Measurements from ENCODE around the gene XIRP1. TPM values are rescaled to one million over a fixed set of nuclear protein-coding genes. Genes with fewer than 3 reads are reported as not detected.

The XIRP1 gene
- total RNA-seq, 4 donors from 2014 or later = 0.40 TPM; not detected in 3

DNA sequence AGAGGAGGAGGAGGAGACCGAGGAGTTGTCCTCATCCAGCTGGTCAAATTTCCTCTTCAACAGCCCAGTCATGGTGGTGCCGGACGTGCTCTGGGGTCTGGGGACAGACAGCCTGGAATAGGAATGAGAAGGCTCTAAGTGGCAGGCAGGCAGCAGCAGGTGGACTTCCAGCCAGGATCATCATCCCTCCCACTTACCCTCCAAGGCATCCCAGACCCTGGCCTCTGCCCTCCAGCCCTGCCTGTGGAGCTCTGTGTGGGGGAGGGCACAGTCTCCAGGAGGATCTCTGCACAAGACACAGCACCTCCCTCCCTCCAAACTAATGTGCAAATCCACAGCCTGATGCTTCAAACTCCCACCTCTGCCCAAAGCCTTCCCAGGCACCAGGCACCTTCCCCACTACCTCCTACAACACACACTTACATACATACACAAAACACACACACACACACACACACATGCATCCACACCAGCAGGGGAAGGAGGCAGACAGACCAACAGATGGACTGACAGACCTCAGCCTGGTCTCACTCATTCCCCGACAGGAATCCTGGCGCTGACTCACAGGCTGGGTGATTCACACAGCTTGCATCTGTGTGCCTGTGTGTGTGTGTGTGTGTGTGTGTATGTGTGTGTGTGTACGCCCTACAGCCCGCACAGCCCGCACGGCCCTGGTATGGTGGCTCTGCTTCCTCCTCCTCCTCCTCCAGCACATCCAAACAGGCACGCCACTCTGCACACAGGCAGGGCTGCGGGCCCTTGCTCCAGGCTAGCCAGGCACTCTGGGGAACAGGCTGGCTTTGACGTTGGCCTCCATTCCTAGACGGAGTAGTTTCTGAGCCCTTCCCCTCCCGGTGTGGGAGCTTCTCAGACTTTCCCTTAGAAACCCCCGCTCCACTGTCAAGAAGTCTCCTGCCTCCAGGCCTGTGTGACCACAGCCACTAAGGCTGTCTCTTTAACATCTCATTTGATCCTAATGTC, 45.5 kb downstream of the XIRP1 start:
- peaks cover 0 to 48% of the 10 kb centered on the region in 2 donors for H3K36me3 ChIP-seq
- no peaks in the 10 kb centered on the region for H3K27me3 ChIP-seq
- peak; percentile 68 for ATAC-seq
- H3K27ac ChIP-seq = peak overlapping the region; percentile 52 to 100 (median 99)
- peak overlapping the region in 1 of 2 donors; percentile 18 for H3K4me3 ChIP-seq
- TF ChIP-seq POLR2A (IDR thresholded peaks at IDR 0.05) (no peak), POLR2AphosphoS5 (IDR thresholded peaks at IDR 0.05) (peak; percentile 76), EP300 (IDR thresholded peaks at IDR 0.05) (no peak)
- WGBS, 2 donors (ENCODE audit: low coverage in 1 of 2) = 0 to 10% methylated on average over 5 to 11 of the region's 15 CpGs
- H3K9me3 ChIP-seq = no peaks in the 10 kb centered on the region
- peaks cover 11 to 95% (median 66%) of the 10 kb centered on the region in 3 donors for H3K4me1 ChIP-seq

DNA sequence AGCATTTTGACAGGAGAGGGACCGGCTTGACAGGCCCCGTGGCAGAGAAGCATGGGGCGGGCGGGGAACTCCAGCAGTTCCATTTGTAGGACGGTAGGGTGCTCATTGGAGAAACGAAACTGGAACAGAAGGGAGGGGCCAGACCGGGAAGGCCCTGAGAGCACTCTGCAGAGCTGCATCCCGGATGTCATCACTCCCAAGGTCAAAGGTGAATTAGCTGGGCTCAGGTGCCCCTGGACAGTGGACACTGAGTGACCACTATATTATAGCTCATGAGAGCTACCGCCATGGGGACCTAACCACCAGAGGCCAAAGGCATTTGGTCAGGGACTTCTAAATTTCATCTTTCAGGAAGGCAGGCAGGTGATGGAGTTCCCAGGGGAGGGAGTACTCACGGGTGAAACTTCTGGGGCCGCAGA, 46.3 kb downstream of the XIRP1 start:
- Histone ChIP-seq H3K27ac (peak overlapping the region in 3 of 4 donors; percentile 98 to 100 (median 100)), H3K4me1 (peaks cover 17 to 95% (median 66%) of the 10 kb centered on the region in 3 donors), H3K9me3 (no peaks in the 10 kb centered on the region), H3K4me3 (no peak overlapping the region), H3K36me3 (peaks cover 0 to 56% of the 10 kb centered on the region in 2 donors), H3K27me3 (no peaks in the 10 kb centered on the region)
- TF ChIP-seq POLR2AphosphoS5 (IDR thresholded peaks at IDR 0.05) (no peak), POLR2A (IDR thresholded peaks at IDR 0.05) (no peak)
- TF ChIP-seq, protein P1, sequence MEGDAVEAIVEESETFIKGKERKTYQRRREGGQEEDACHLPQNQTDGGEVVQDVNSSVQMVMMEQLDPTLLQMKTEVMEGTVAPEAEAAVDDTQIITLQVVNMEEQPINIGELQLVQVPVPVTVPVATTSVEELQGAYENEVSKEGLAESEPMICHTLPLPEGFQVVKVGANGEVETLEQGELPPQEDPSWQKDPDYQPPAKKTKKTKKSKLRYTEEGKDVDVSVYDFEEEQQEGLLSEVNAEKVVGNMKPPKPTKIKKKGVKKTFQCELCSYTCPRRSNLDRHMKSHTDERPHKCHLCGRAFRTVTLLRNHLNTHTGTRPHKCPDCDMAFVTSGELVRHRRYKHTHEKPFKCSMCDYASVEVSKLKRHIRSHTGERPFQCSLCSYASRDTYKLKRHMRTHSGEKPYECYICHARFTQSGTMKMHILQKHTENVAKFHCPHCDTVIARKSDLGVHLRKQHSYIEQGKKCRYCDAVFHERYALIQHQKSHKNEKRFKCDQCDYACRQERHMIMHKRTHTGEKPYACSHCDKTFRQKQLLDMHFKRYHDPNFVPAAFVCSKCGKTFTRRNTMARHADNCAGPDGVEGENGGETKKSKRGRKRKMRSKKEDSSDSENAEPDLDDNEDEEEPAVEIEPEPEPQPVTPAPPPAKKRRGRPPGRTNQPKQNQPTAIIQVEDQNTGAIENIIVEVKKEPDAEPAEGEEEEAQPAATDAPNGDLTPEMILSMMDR (IDR thresholded peaks at IDR 0.05) = peak in 3 of 4 experiments; percentile 23 to 43 (median 36)
- WGBS, 2 donors (ENCODE audit: low coverage in 1 of 2) = 36% methylated on average over 9 of the region's 11 CpGs; no CpG with 5 or more reads in 1 of the 2 donors
- ATAC-seq = peak; percentile 11

DNA sequence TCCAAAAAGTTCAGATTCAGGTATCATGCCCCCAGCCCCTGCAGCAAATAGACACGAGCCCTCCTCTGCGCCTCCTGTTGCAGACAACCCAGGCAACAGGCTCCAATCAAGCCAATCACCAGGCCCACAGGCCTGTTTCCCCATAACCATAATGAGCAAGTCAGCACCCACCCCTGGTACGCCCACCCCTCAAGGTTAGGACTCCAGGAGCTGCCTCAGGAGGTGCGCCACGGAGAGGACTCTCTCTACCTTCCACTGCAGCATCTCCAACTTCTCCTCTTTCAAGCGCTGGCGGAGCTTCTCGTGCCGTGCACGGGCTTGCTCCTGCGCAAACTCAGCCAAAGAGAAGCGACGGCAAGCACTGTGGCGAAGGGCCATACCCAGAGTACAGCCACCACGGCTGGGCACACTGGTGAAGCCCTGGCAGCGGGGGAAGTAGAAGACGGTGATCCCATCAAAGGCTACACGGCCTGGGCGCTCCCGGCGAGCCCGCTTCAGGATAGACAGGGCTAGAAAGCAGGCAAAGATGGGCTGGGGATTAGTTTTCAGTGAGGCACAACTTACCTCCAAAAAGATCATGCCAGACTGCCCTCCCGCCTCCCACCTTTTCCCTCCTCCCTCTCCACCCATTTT, 47.5 kb downstream of the XIRP1 start:
- Histone ChIP-seq H3K36me3 (peaks cover 0 to 67% of the 10 kb centered on the region in 2 donors), H3K9me3 (no peaks in the 10 kb centered on the region), H3K27ac (no peak overlapping the region), H3K4me3 (no peak overlapping the region), H3K4me1 (peaks cover 17 to 95% (median 67%) of the 10 kb centered on the region in 3 donors), H3K27me3 (no peaks in the 10 kb centered on the region)
- no peak for ATAC-seq
- WGBS, 2 donors (ENCODE audit: low coverage in 1 of 2) = 82 to 93% methylated on average over 2 to 6 of the region's 23 CpGs
- TF ChIP-seq, protein P1 (IDR thresholded peaks at IDR 0.05) = no peak

DNA sequence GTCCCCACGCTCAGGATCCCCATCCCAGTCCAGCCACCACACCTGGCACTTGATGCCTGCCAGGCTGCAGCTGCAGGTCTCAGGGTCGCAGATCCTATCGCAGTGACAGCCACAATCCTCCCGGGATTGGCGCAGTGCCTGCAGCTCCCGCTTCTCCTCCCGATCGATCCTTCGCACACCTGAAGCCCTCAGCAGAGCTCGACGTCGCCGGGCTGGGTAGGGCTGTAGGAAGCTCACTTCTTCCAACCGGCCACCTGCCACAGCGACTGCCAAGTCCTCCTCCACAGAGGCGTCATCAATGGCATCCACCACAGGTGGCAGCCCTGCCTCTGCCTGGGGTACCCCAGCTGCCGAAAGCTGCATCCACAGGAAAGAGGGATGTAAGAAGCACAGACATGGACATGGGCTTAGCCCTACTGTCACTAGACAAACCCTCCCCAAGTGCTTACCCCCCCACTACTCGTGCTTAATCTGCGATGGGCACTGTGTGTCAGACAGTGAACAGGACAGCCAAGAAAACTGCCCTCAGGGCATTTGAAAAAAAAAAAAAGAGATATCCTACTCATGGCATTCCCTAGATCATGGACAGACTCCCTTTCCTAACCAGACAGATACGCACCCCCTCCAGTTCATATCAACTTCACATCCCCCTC, 48.2 kb downstream of the XIRP1 start:
- no peaks in the 10 kb centered on the region for H3K27me3 ChIP-seq
- H3K4me1 ChIP-seq = peaks cover 13 to 95% (median 60%) of the 10 kb centered on the region in 3 donors
- ATAC-seq = no peak
- no peaks in the 10 kb centered on the region for H3K9me3 ChIP-seq
- TF ChIP-seq, protein P1 (IDR thresholded peaks at IDR 0.05) = no peak
- no peak for TF ChIP-seq EP300 (IDR thresholded peaks at IDR 0.05)
- no peak for TF ChIP-seq POLR2A (IDR thresholded peaks at IDR 0.05)
- TF ChIP-seq POLR2AphosphoS5 (IDR thresholded peaks at IDR 0.05) = no peak
- no peak overlapping the region for H3K4me3 ChIP-seq
- H3K36me3 ChIP-seq = peaks cover 0 to 71% of the 10 kb centered on the region in 2 donors
- H3K27ac ChIP-seq = no peak overlapping the region
- WGBS, 2 donors (ENCODE audit: low coverage in 1 of 2) = 62 to 100% methylated on average over 1 to 4 of the region's 20 CpGs

Data from gastroesophageal sphincter (tissue), 4 donors.